Effector memory CD4-positive, alpha-beta T cell (primary cell): ENCODE results near the gene CHSY1.

Experiments
- DNase-seq, 3 donors: peaks; one replicate each; pipeline ENCODE4 v3.0.0-alpha.2; 2020
- H3K27ac ChIP-seq: 2 replicates; pipeline ENCODE4 v1.7.0; 2013; ENCODE audit warnings: mild to moderate bottlenecking, low read length, moderate library complexity; ENCODE audit not compliant: insufficient read depth, poor library complexity, severe bottlenecking
- H3K27me3 ChIP-seq: replicated peaks from 2 replicates; pipeline ENCODE4 v1.7.0; 2013; ENCODE audit warnings: mild to moderate bottlenecking, low read length; ENCODE audit not compliant: insufficient read depth, control insufficient read depth, poor library complexity, severe bottlenecking
- H3K36me3 ChIP-seq: 2 replicates; pipeline ENCODE4 v1.7.0; 2013; ENCODE audit warnings: mild to moderate bottlenecking, low read length, moderate library complexity; ENCODE audit not compliant: control insufficient read depth, insufficient read depth
- H3K4me1 ChIP-seq: 2 replicates; pipeline ENCODE4 v1.7.0; 2013; ENCODE audit warnings: low read length, mild to moderate bottlenecking; ENCODE audit not compliant: control insufficient read depth, insufficient read depth, poor library complexity, severe bottlenecking
- H3K4me3 ChIP-seq: 2 replicates; pipeline ENCODE4 v1.7.0; 2013; ENCODE audit warnings: low read length, low read depth, mild to moderate bottlenecking; ENCODE audit not compliant: insufficient read depth, poor library complexity, severe bottlenecking
- H3K9me3 ChIP-seq: 2 replicates; pipeline ENCODE4 v1.7.0; 2013; ENCODE audit warnings: mild to moderate bottlenecking, low read length, moderate library complexity; ENCODE audit not compliant: control insufficient read depth

The CHSY1 gene

DNA sequence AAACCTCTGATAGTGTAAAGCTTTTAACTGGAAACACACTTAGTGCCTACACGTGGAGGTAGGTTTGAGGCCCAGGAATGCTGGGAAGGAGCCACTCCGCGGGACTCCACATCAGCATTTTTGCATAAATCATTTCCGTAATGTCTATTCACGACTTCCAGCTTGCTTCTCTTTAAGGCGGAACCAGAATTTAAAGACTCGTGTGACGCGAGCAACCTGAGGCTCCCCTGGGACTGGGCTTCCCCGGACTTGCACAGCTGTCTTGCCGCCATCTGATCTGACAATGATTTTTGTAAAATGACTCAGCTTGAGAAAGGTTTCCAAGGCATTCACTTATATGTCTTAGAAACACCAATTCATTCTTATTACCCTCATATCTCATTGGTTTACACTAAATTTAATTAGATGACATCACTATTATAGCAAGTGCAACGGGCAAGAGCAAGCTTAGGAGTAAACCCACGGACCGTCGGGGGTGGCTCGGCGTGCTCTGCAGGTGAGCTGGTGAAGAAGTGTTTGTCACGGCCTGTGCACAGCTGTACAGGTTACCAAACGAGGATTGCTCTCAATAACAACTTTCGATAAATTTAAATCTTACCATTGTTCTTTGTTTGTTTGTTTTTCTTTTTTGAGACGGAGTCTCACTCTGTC, 95.2 kb downstream of the CHSY1 start:
- Histone ChIP-seq H3K4me3 (no peak overlapping the region), H3K4me1 (no peaks in the 10 kb centered on the region), H3K27me3 (no peaks in the 10 kb centered on the region), H3K9me3 (no peaks in the 10 kb centered on the region), H3K36me3 (no peaks in the 10 kb centered on the region), H3K27ac (no peak overlapping the region)
- no peak for DNase-seq

DNA sequence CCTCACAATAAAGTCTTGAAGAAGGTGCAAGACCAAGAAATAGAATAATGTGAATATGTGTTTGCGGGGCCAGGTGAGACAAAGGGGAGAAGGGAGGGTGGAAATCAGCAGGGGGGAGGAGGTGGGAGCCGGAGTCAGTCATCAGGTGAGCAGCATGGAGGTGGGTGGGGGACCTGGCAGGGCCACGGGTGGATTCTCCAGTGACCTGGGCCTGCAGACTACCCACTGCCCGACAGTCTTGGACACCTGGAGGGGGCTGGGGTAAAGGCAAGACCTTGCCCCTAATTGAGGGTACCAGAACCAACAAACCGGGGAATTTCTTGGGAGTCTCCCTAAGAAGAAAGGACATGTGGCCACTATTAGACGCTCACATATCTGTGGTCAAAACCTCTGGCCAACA, 95.8 kb downstream of the CHSY1 start:
- Histone ChIP-seq H3K36me3 (no peaks in the 10 kb centered on the region), H3K9me3 (no peaks in the 10 kb centered on the region), H3K4me1 (no peaks in the 10 kb centered on the region), H3K27ac (no peak overlapping the region), H3K27me3 (no peaks in the 10 kb centered on the region), H3K4me3 (no peak overlapping the region)
- DNase-seq: no peak

DNA sequence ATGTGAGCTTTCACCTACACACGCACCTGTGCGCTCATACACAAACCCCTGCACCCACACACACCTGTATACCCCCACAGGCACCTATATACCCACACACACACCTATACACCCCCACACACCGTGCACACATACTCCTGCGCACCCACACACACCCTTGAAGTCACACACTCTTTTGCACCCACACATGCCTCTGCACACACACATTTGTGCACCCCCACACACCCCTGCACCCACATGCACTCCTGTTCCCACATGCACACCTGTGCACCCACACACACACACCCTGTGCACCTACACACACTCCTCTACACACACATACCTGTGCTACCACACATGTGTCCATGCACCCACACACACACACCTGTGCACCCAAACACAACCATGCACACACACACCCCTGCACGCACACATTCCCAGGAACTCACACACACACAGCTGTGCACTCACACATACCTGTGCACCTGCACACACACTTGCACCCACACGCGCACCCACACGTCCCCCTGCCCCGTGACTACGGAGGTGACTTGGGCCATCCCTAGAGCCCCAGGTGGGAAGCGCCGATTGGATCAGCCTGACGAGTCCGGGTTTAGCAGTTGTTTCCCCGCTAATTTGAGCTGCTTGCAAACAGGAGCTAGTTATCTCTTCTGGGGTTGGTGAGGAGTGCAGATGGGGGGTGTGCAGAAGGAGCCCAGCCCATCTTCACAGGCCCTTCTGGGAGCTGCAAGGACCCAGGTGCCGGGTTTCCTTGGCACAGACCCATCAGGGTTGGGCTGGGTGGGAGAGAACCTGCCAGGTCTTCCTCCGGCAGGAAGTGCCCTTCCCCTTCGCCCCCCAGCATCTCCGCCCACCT, 97.8 kb downstream of the CHSY1 start:
- Histone ChIP-seq H3K27ac (no peak overlapping the region), H3K9me3 (no peaks in the 10 kb centered on the region), H3K4me1 (no peaks in the 10 kb centered on the region), H3K36me3 (no peaks in the 10 kb centered on the region), H3K4me3 (no peak overlapping the region), H3K27me3 (no peaks in the 10 kb centered on the region)
- DNase-seq: no peak

DNA sequence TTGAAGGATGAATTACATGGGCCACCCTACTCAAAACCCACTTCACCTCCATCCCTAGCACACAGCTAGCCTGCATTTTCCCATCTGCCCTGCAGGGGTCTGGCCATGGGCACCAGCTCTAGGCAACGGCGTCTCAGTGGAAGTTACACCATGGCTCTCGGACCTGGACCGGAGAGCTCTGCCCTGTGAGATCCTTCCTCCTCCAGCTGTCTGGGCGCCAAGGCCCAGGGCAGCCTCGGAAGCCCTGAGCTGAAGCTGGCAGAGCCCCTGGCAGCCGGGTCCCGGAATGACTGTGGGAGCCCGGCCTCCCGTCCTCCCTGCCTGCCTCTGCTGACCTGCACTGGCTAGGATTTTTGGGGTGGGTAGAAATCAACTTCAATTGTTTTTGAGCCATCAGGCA, 98.9 kb downstream of the CHSY1 start:
- H3K36me3 ChIP-seq: no peaks in the 10 kb centered on the region
- H3K4me1 ChIP-seq: no peaks in the 10 kb centered on the region
- no peak for DNase-seq
- no peaks in the 10 kb centered on the region for H3K9me3 ChIP-seq
- no peaks in the 10 kb centered on the region for H3K27me3 ChIP-seq
- no peak overlapping the region for H3K27ac ChIP-seq
- no peak overlapping the region for H3K4me3 ChIP-seq

DNA sequence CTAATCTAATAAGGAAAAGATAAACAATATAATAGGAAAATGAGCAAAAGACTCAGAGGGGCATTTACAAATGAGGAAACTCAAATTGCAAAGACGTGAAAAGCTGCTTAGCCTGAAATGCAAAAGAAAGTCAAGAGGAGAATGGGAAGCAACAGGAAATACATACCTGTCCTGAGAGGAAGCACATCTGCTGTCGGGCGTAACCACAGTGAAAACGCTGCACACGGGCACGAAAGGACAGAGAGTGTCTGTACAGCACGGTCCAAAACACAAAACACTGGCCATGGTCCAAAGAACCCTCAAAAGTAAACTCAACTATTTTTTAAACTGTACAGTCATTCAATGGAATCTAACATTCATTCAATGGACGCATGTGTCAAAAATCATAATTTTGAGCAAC, 100.6 kb downstream of the CHSY1 start:
- H3K27ac ChIP-seq: no peak overlapping the region
- H3K4me3 ChIP-seq: no peak overlapping the region
- no peaks in the 10 kb centered on the region for H3K4me1 ChIP-seq
- no peaks in the 10 kb centered on the region for H3K36me3 ChIP-seq
- H3K9me3 ChIP-seq: no peaks in the 10 kb centered on the region
- no peaks in the 10 kb centered on the region for H3K27me3 ChIP-seq
- DNase-seq: no peak

DNA sequence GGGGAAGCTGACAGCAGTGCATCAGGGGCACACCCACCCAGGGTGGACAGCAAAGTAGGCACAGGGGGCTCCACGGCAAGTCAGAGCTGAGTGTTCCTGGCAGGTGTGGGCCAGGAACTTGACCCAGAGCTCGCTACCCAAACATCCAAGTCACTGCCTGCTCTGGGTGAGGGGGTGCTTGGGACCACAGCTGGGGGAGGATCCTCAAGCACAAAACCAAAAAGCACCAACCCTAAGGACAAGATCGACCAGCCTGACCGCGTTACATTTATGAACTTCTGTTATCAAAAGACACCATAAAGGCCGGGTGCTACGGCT, 101.2 kb downstream of the CHSY1 start:
- no peak for DNase-seq
- H3K4me3 ChIP-seq: no peak overlapping the region
- no peaks in the 10 kb centered on the region for H3K4me1 ChIP-seq
- H3K36me3 ChIP-seq: no peaks in the 10 kb centered on the region
- H3K27me3 ChIP-seq: no peaks in the 10 kb centered on the region
- H3K27ac ChIP-seq: no peak overlapping the region
- no peaks in the 10 kb centered on the region for H3K9me3 ChIP-seq

DNA sequence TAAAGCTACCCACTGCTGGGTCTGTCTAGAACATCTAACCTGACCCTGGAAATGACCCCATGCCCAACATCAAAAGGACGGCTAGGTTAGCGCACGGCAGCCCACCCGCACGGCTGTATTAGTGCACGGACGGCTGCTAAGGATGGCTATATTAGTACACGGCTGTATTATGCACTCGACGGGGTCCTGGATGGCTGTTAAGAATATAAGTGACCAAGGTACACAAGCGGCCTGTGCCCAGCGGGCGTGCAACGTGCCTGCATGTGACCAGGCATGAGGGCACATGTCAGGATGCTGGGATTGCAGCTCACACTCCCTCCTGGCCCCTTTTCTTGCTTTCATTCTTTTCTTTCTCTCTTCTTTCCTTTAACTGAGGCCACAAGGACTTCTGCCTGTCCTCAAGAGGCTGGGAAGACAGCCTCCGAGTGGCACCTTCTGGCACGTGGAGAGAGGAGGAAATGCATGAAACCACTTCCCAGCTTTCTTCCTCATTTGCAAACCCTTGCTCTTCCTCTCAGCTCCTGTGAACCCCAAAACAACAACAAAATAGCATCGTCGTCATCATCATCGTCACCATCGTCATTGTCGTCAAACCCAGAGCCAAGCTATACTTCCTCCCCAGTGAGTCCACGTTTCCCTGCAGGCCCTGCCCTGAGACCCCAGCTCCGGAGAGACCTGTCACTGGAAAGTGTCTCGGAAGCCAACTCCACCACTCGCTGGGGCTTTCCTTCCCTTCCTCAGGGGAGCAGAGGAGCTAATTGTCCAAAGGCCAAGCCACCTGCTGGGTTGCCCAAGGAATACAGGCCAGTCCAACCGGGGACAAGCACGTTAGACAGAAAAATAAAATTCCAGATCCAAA, 101.8 kb downstream of the CHSY1 start:
- Histone ChIP-seq H3K4me3 (no peak overlapping the region), H3K4me1 (no peaks in the 10 kb centered on the region), H3K27me3 (no peaks in the 10 kb centered on the region), H3K36me3 (no peaks in the 10 kb centered on the region), H3K27ac (no peak overlapping the region), H3K9me3 (no peaks in the 10 kb centered on the region)
- DNase-seq: no peak

DNA sequence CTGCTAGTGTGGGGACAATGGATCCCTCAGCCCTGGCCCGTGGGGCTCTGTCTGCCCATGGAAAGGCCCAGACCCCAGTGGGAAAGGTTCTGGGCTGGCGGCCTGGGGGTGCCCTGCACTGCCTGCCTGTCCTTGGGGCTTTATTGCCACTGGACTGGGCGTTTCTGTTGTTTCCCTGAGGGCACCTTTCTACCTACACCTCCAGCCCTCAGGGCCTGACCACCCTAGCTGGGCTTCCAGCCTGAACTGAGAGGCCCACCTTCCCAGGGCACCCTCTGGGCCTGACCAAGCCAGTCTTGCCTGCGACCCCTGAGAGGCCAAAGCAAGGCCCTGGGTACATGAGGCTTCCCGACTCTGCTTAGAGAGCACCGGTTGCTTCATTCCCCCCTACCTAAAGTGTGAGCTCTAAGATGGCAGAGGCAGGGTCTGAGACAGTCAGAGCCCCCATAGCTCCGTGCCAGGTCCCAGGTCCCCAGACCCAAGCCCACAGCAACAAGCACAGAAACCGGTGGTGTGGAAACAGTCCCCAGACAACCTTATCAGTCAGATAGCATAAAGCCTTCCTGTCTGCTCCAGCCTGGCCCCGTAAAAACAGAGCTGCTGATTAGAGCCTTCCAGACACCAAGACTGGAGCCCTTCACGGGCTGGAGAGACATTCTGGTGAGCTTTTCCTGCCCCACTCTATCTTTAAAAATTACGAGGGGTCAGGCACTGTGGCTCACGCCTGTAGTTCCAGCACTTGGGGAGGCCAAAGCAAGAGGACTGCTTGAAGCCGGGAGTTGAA, 102.8 kb downstream of the CHSY1 start:
- H3K4me3 ChIP-seq: no peak overlapping the region

DNA sequence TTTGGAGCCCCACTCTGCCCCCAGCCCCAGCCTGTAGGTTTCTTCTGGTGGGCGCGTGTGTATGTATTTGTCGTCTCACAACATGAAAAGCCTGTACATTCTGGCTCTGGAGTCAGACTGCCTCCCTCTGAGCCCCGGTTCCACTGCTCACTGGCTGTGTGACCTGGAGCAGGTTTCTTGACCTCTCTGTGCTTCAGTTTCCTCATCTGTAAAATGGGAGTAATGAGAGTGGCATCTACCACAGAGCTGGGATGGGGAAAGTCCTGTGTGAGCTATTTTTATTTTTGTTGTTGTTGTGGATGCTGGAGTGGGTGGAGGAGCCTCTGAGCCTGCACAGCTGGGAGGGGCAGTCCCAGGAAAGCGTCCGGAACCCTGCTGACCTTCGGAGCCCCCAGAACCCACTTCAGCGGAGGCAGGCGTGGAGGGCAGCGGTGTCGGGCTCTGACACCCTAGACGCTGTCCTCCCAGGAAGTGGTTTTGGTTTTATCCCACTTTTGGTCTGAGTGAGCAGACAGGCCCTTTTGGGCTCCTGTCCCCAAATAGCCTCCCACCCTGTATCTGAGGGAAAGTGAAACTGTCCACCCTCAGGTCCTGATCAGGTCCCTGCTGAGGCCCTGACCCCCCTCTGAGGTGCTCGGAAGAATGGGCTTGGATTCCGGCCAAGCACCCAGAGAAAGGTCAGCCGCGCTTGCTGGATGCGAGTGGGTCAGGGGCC, 103.5 kb downstream of the CHSY1 start:
- Histone ChIP-seq H3K9me3 (no peaks in the 10 kb centered on the region), H3K27ac (no peak overlapping the region), H3K27me3 (no peaks in the 10 kb centered on the region), H3K36me3 (no peaks in the 10 kb centered on the region), H3K4me3 (no peak overlapping the region), H3K4me1 (no peaks in the 10 kb centered on the region)
- no peak for DNase-seq

More for the DNA sequence above, 102.8 kb downstream of the CHSY1 start:
- Histone ChIP-seq H3K27me3 (no peaks in the 10 kb centered on the region), H3K27ac (no peak overlapping the region), H3K36me3 (no peaks in the 10 kb centered on the region), H3K9me3 (no peaks in the 10 kb centered on the region), H3K4me1 (no peaks in the 10 kb centered on the region)
- no peak for DNase-seq
